IMR-90 (cell line): Measurements from ENCODE around the gene NRP2. TPM values are rescaled to one million over a fixed set of nuclear protein-coding genes. Genes with fewer than 3 reads are reported as not detected.

Experiments used
- ATAC-seq: fragments of 200-7000 bp; cut with Tn5 transposase; 2 replicates; pipeline ENCODE4 v1.9.1; 2020; ENCODE audit warnings: low read depth, mild to moderate bottlenecking, moderate library complexity
- BruUV-seq: library from RNA; stranded (reverse); fragments of 400-500 nt; replicated peaks from 2 replicates; lab custom pipeline; 2021; lab: Mats Ljungman, UMichigan
- CTCF ChIA-PET: fragments of 300-600 bp; formaldehyde crosslinking; extraction: SDS; loops from one replicate; lab custom pipeline; 2021; ENCODE audit warnings: antibody characterized with exemption; lab: Yijun Ruan, JAX
- POLR2A ChIA-PET: fragments of 300-600 bp; sonication (Branson Sonifier 250); formaldehyde crosslinking; loops from one replicate; lab custom pipeline; 2022; ENCODE audit warnings: antibody characterized with exemption; ENCODE audit not compliant: unreplicated experiment; lab: Charles Lee
- DNase-seq: peaks from one replicate; pipeline ENCODE4 v3.0.0; 2013
- H2AFZ ChIP-seq: replicated peaks from 2 replicates; pipeline ENCODE3; 2013; ENCODE audit warnings: low read length, mild to moderate bottlenecking; ENCODE audit not compliant: poor library complexity
- H2AK5ac ChIP-seq: 2 replicates; pipeline ENCODE4 v1.6.1; 2013; ENCODE audit warnings: low read depth, low read length, inconsistent platforms
- H2AK9ac ChIP-seq: replicated peaks from 2 replicates; pipeline ENCODE3; 2013; ENCODE audit warnings: mild to moderate bottlenecking, low read depth, low read length, moderate library complexity; ENCODE audit not compliant: poor library complexity
- H2BK120ac ChIP-seq: 2 replicates; pipeline ENCODE4 v1.6.1; 2013; ENCODE audit warnings: low read depth, low read length, inconsistent platforms
- H2BK15ac ChIP-seq: 3 replicates; pipeline ENCODE4 v1.6.1; 2013; ENCODE audit warnings: low read depth, low read length, inconsistent platforms
- H2BK20ac ChIP-seq: 2 replicates; pipeline ENCODE4 v1.6.1; 2013; ENCODE audit warnings: low read depth, mild to moderate bottlenecking, inconsistent platforms, low read length, moderate library complexity
- H2BK5ac ChIP-seq: 2 replicates; pipeline ENCODE4 v1.6.1; 2013; ENCODE audit warnings: mild to moderate bottlenecking, low read depth, low read length, inconsistent platforms; ENCODE audit not compliant: poor library complexity, severe bottlenecking
- H3K14ac ChIP-seq: replicated peaks from 2 replicates; pipeline ENCODE4 v1.6.1; 2013; ENCODE audit warnings: low read depth, low read length, inconsistent platforms
- H3K18ac ChIP-seq: 2 replicates; pipeline ENCODE4 v1.6.1; 2013; ENCODE audit warnings: low read depth, low read length, control low read depth
- H3K23ac ChIP-seq: 2 replicates; pipeline ENCODE4 v1.6.1; 2013; ENCODE audit warnings: low read depth, low read length, inconsistent platforms
- H3K27ac ChIP-seq: 2 replicates; pipeline ENCODE4 v1.5.1; 2013; ENCODE audit warnings: mild to moderate bottlenecking, control low read depth, low read length; ENCODE audit not compliant: insufficient read depth
- H3K27me3 ChIP-seq: 2 replicates; pipeline ENCODE4 v1.6.1; 2013; ENCODE audit warnings: low read length; ENCODE audit not compliant: control insufficient read depth, insufficient read depth
- H3K36me3 ChIP-seq: 2 replicates; pipeline ENCODE4 v1.6.1; 2013; ENCODE audit warnings: low read length, mixed read lengths; ENCODE audit not compliant: control insufficient read depth, insufficient read depth
- H3K4ac ChIP-seq: 2 replicates; pipeline ENCODE4 v1.6.1; 2013; ENCODE audit warnings: low read depth, low read length, inconsistent platforms
- H3K4me1 ChIP-seq: 2 replicates; pipeline ENCODE4 v1.6.1; 2013; ENCODE audit warnings: low read length, mixed read lengths; ENCODE audit not compliant: control insufficient read depth, insufficient read depth
- H3K4me2 ChIP-seq: 2 replicates; pipeline ENCODE4 v1.6.1; 2013; ENCODE audit warnings: low read depth, mild to moderate bottlenecking, control low read depth, low read length, moderate library complexity
- H3K4me3 ChIP-seq: 2 replicates; pipeline ENCODE4 v1.5.1; 2013; ENCODE audit warnings: low read depth, mild to moderate bottlenecking, control low read depth, low read length, moderate library complexity; ENCODE audit not compliant: insufficient read depth
- H3K56ac ChIP-seq: 2 replicates; pipeline ENCODE4 v1.6.1; 2013; ENCODE audit warnings: low read length, inconsistent platforms; ENCODE audit not compliant: insufficient read depth; ENCODE audit errors: extremely low read depth
- H3K79me1 ChIP-seq, 2 experiments: 2 replicates each; pipeline ENCODE4 v1.6.1; 2013; ENCODE audit warnings: low read length in 2 of 2, inconsistent platforms in 1 of 2, low read depth in 1 of 2
- H3K9ac ChIP-seq: 2 replicates; pipeline ENCODE4 v1.6.1; 2013; ENCODE audit warnings: low read depth, low read length, control low read depth
- H3K9me1 ChIP-seq: 2 replicates; pipeline ENCODE4 v1.6.1; 2013; ENCODE audit warnings: low read length, inconsistent platforms; ENCODE audit not compliant: insufficient read depth
- H3K9me3 ChIP-seq: 2 replicates; pipeline ENCODE4 v1.6.1; 2013; ENCODE audit warnings: low read length; ENCODE audit not compliant: control insufficient read depth, insufficient read depth
- H4K20me1 ChIP-seq: 2 replicates; pipeline ENCODE4 v1.6.1; 2013; ENCODE audit warnings: low read length, inconsistent platforms; ENCODE audit not compliant: insufficient read depth
- H4K5ac ChIP-seq: 2 replicates; pipeline ENCODE4 v1.6.1; 2013; ENCODE audit warnings: mild to moderate bottlenecking, low read depth, low read length, control low read depth
- H4K8ac ChIP-seq, 2 experiments: 2 replicates each; pipeline ENCODE4 v1.6.1; 2013; ENCODE audit warnings: low read depth in 2 of 2, low read length in 2 of 2, control low read depth in 1 of 2, inconsistent platforms in 1 of 2
- H4K91ac ChIP-seq: 2 replicates; pipeline ENCODE4 v1.6.1; 2013; ENCODE audit warnings: low read depth, low read length, inconsistent platforms; ENCODE audit not compliant: insufficient read depth
- BHLHE40 ChIP-seq: fragments of 150-350 bp; IDR thresholded peaks from 2 replicates; pipeline ENCODE4 v1.6.1; 2016; ENCODE audit warnings: mild to moderate bottlenecking, low read depth, low read length
- CEBPB ChIP-seq: IDR thresholded peaks from 2 replicates; pipeline ENCODE4 v1.6.1; 2012; ENCODE audit warnings: low read depth, low read length, improper control_type of control experiment
- MAFK ChIP-seq: IDR thresholded peaks from 2 replicates; pipeline ENCODE4 v1.6.1; 2012; ENCODE audit warnings: low read depth, low read length, improper control_type of control experiment
- MAZ ChIP-seq: IDR thresholded peaks from 2 replicates; pipeline ENCODE4 v1.6.1; 2012; ENCODE audit warnings: low read depth, mild to moderate bottlenecking, low read length, improper control_type of control experiment, moderate library complexity, borderline replicate concordance
- MXI1 ChIP-seq: IDR thresholded peaks from 2 replicates; pipeline ENCODE4 v1.6.1; 2012; ENCODE audit warnings: low read depth, mild to moderate bottlenecking, low read length, moderate library complexity, borderline replicate concordance
- POLR2A ChIP-seq: IDR thresholded peaks from 2 replicates; pipeline ENCODE4 v1.6.1; 2012; ENCODE audit warnings: mild to moderate bottlenecking, low read depth, low read length
- RAD21 ChIP-seq: IDR thresholded peaks from 2 replicates; pipeline ENCODE4 v1.6.1; 2012; ENCODE audit warnings: low read length, improper control_type of control experiment
- RCOR1 ChIP-seq: IDR thresholded peaks from 2 replicates; pipeline ENCODE4 v1.6.1; 2012; ENCODE audit warnings: mild to moderate bottlenecking, low read length, improper control_type of control experiment; ENCODE audit not compliant: insufficient replicate concordance
- SMC3 ChIP-seq: fragments of 150-350 bp; IDR thresholded peaks from 2 replicates; pipeline ENCODE4 v1.6.1; 2016; ENCODE audit warnings: low read depth, mild to moderate bottlenecking, antibody characterized with exemption, low read length, moderate library complexity
- WGBS, 2 experiments: methylation state at CpG; one replicate each; pipeline versions ENCODE4 v1.1.5 to v1.1.7; 2013; ENCODE audit warnings: missing lambda C conversion rate in 2 of 2; ENCODE audit not compliant: insufficient read length in 1 of 2; ENCODE audit errors: extremely low coverage in 2 of 2; 5-methylcytosine and 5-hydroxymethylcytosine counted together
- dilution Hi-C: fragments of 300-500 bp; cut with HindIII; formaldehyde crosslinking; loops from one replicate; pipeline ENCODE4 v1.14.3; 2018; ENCODE audit warnings: low sequenced_read_pairs; ENCODE audit not compliant: unreplicated experiment
- in situ Hi-C: fragments of 300-500 bp; cut with MboI; formaldehyde crosslinking; loops from 3 replicates; pipeline ENCODE4 v1.14.3; 2019; ENCODE audit warnings: low sequenced_read_pairs, inconsistent platforms, mixed read lengths
- intact Hi-C: fragments of 100-400 bp; cut with micrococcal nuclease; formaldehyde crosslinking; loops from 2 replicates; pipeline ENCODE4 v1.10.0; 2022
- polyA plus RNA-seq, 3 experiments: library from polyadenylated mRNA; depleted of rRNA; stranded (reverse); fragments of >200 nt; gene quantifications; 2 replicates each; pipeline ENCODE4 v1.2.3, GENCODE V29; 2012; ENCODE audit warnings: low replicate concordance in 1 of 3
- total RNA-seq: library from RNA; depleted of rRNA; stranded (reverse); fragments of >200 nt; gene quantifications from 2 replicates; pipeline ENCODE4 v1.2.3, GENCODE V29; 2012
- TF ChIP-seq, protein P1 (sequence below): fragments of 150-350 bp; IDR thresholded peaks from 2 replicates; pipeline ENCODE4 v1.6.1; 2016; ENCODE audit warnings: low read depth, mild to moderate bottlenecking, low read length, moderate library complexity, borderline replicate concordance
- TF ChIP-seq, protein P2 (sequence below): conservative IDR thresholded peaks from 2 replicates; pipeline ENCODE4 v1.5.1; 2012; ENCODE audit warnings: mild to moderate bottlenecking, low read depth, low read length, improper control_type of control experiment

The NRP2 gene
- total and polyA plus RNA-seq, 2 of the 4 experiments (the other 2 are of a cell fraction) = 46.4 to 51.3 TPM

DNA sequence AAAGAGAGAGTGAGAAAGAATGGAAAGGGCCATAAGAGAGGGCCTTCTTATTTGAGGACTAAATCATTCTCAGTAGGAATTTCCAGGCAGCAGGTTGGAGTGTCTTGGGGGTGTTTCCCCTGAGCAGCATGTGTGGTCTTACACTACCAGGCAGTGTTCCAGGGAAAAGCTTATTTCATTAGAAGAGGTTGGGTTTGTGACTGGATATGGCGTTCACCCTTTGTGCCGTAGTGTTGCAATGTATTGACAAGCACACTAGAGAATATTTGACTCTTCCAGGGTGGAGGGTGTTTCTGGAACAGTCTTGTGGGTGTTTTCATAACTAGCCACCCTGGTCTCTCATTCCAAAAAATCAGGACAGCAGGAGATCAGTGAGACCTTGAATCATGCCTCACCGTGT lies 105.5 kb downstream of the NRP2 start:
- ATAC-seq (no peak), DNase-seq (no peak)
- Histone ChIP-seq H3K9ac (no peak overlapping the region), H4K5ac (no peak overlapping the region), H3K4me2 (no peak overlapping the region), H4K20me1 (no peaks in the 10 kb centered on the region), H3K14ac (no peak overlapping the region), H3K9me3 (no peaks in the 10 kb centered on the region), H4K91ac (no peak overlapping the region), H4K8ac (no peak overlapping the region), H3K4ac (no peak overlapping the region), H3K27ac (no peak overlapping the region), H3K9me1 (no peaks in the 10 kb centered on the region), H2BK120ac (no peak overlapping the region), H2BK5ac (no peak overlapping the region), H2AFZ (no peak overlapping the region), H3K36me3 (peaks cover 5% of the 10 kb centered on the region; the same call in 1 of the 2 replicates), H2BK20ac (no peak overlapping the region), H3K27me3 (no peaks in the 10 kb centered on the region), H3K56ac (no peak overlapping the region), H3K18ac (no peak overlapping the region), H3K4me1 (peaks cover 10% of the 10 kb centered on the region), H2BK15ac (no peak overlapping the region), H3K4me3 (no peak overlapping the region), H3K23ac (no peak overlapping the region), H2AK5ac (no peak overlapping the region), H2AK9ac (no peak overlapping the region), H3K79me1 (no peaks in the 10 kb centered on the region)
- no CpG with 5 or more reads among the region's 3 CpGs for WGBS, 2 experiments
- intact Hi-C loops (no loop called here), dilution Hi-C loops (no loop called here), in situ Hi-C loops (no loop called here)
- ChIA-PET POLR2A (no interaction called here), CTCF (no interaction called here)
- BruUV-seq = no TSS peak
- TF ChIP-seq RAD21 (no peak), RCOR1 (no peak), SMC3 (no peak), BHLHE40 (no peak), MAFK (no peak), POLR2A (no peak), CEBPB (no peak), MXI1 (no peak), MAZ (no peak)
- TF ChIP-seq, protein P1, sequence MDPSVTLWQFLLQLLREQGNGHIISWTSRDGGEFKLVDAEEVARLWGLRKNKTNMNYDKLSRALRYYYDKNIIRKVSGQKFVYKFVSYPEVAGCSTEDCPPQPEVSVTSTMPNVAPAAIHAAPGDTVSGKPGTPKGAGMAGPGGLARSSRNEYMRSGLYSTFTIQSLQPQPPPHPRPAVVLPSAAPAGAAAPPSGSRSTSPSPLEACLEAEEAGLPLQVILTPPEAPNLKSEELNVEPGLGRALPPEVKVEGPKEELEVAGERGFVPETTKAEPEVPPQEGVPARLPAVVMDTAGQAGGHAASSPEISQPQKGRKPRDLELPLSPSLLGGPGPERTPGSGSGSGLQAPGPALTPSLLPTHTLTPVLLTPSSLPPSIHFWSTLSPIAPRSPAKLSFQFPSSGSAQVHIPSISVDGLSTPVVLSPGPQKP = no peak
- TF ChIP-seq, protein P2, sequence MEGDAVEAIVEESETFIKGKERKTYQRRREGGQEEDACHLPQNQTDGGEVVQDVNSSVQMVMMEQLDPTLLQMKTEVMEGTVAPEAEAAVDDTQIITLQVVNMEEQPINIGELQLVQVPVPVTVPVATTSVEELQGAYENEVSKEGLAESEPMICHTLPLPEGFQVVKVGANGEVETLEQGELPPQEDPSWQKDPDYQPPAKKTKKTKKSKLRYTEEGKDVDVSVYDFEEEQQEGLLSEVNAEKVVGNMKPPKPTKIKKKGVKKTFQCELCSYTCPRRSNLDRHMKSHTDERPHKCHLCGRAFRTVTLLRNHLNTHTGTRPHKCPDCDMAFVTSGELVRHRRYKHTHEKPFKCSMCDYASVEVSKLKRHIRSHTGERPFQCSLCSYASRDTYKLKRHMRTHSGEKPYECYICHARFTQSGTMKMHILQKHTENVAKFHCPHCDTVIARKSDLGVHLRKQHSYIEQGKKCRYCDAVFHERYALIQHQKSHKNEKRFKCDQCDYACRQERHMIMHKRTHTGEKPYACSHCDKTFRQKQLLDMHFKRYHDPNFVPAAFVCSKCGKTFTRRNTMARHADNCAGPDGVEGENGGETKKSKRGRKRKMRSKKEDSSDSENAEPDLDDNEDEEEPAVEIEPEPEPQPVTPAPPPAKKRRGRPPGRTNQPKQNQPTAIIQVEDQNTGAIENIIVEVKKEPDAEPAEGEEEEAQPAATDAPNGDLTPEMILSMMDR = no peak
